Stomach smooth muscle (tissue), 2 donors: ENCODE measurements around the gene TMEM106C.

Experiments used
- H3K27ac ChIP-seq: one replicate; pipeline ENCODE4 v1.7.0; 2013; ENCODE audit warnings: mild to moderate bottlenecking, low read length, inconsistent platforms
- H3K27me3 ChIP-seq, 2 donors: one replicate each; pipeline ENCODE4 v1.7.0; 2013; ENCODE audit warnings: low read length in 2 of 2; ENCODE audit not compliant: insufficient read depth in 2 of 2, control insufficient read depth in 1 of 2
- H3K36me3 ChIP-seq, 2 donors: one replicate each; pipeline ENCODE4 v1.7.0; 2013; ENCODE audit warnings: low read length in 2 of 2; ENCODE audit not compliant: control insufficient read depth in 2 of 2, insufficient read depth in 2 of 2
- H3K4me1 ChIP-seq: one replicate; pipeline ENCODE4 v1.7.0; 2013; ENCODE audit warnings: low read length; ENCODE audit not compliant: control insufficient read depth, insufficient read depth
- H3K4me3 ChIP-seq, 2 donors: one replicate each; pipeline ENCODE4 v1.7.0; 2013; ENCODE audit warnings: low read length in 2 of 2
- H3K9ac ChIP-seq, 2 donors: one replicate each; pipeline ENCODE4 v1.7.0; 2013; ENCODE audit warnings: low read length in 2 of 2, mild to moderate bottlenecking in 1 of 2
- H3K9me3 ChIP-seq, 2 donors: one replicate each; pipeline ENCODE4 v1.7.0; 2013; ENCODE audit warnings: low read length in 2 of 2; ENCODE audit not compliant: control insufficient read depth in 2 of 2
- donor health status: healthy.
- donor health status: Pancreatic carcinoma.

Gene TMEM106C

GRCh38 chr12:47980197-47980596 lies 16.8 kb downstream of the TMEM106C start:
- peaks cover 0 to 2% of the 10 kb centered on the region in 2 donors for H3K27me3 ChIP-seq
- no peaks in the 10 kb centered on the region for H3K4me1 ChIP-seq
- H3K36me3 ChIP-seq, result no peaks in the 10 kb centered on the region

GRCh38 chr12:47980779-47981495 lies 17.5 kb downstream of the TMEM106C start:
- no peaks in the 10 kb centered on the region for H3K9me3 ChIP-seq
- H3K9ac ChIP-seq, result no peak overlapping the region
- no peak overlapping the region for H3K27ac ChIP-seq

More at GRCh38 chr12:47980197-47980596, 16.8 kb downstream of the TMEM106C start:
- no peaks in the 10 kb centered on the region for H3K9me3 ChIP-seq
- no peak overlapping the region for H3K9ac ChIP-seq
- H3K27ac ChIP-seq, result no peak overlapping the region
- no peak overlapping the region for H3K4me3 ChIP-seq

GRCh38 chr12:47981496-47982260 lies 18.3 kb downstream of the TMEM106C start:
- Histone ChIP-seq H3K9me3 (no peaks in the 10 kb centered on the region), H3K36me3 (no peaks in the 10 kb centered on the region), H3K9ac (no peak overlapping the region), H3K27ac (no peak overlapping the region), H3K4me3 (no peak overlapping the region), H3K4me1 (no peaks in the 10 kb centered on the region), H3K27me3 (peaks cover 0 to 2% of the 10 kb centered on the region in 2 donors)

More at GRCh38 chr12:47980779-47981495, 17.5 kb downstream of the TMEM106C start:
- no peaks in the 10 kb centered on the region for H3K36me3 ChIP-seq
- H3K27me3 ChIP-seq, result peaks cover 0 to 2% of the 10 kb centered on the region in 2 donors
- H3K4me3 ChIP-seq, result no peak overlapping the region
- no peaks in the 10 kb centered on the region for H3K4me1 ChIP-seq

- no peak overlapping the region for H3K4me3 ChIP-seq
- H3K4me1 ChIP-seq, result no peaks in the 10 kb centered on the region
- H3K9me3 ChIP-seq, result no peaks in the 10 kb centered on the region
- no peak overlapping the region for H3K9ac ChIP-seq
- peaks cover 0 to 2% of the 10 kb centered on the region in 2 donors for H3K27me3 ChIP-seq
- H3K27ac ChIP-seq, result no peak overlapping the region
- H3K36me3 ChIP-seq, result no peaks in the 10 kb centered on the region
Measured at GRCh38 chr12:47982311-47982710, 18.9 kb downstream of the TMEM106C start.

GRCh38 chr12:47982770-47983169 lies 19.4 kb downstream of the TMEM106C start:
- Histone ChIP-seq H3K4me3 (no peak overlapping the region), H3K27me3 (peaks cover 0 to 2% of the 10 kb centered on the region in 2 donors), H3K9me3 (no peaks in the 10 kb centered on the region), H3K36me3 (no peaks in the 10 kb centered on the region), H3K9ac (no peak overlapping the region), H3K27ac (no peak overlapping the region), H3K4me1 (no peaks in the 10 kb centered on the region)

GRCh38 chr12:47983541-47984115 lies 20.2 kb downstream of the TMEM106C start:
- Histone ChIP-seq H3K9me3 (no peaks in the 10 kb centered on the region), H3K4me1 (peaks cover 3% of the 10 kb centered on the region), H3K4me3 (no peak overlapping the region), H3K36me3 (no peaks in the 10 kb centered on the region), H3K27me3 (peaks cover 0 to 2% of the 10 kb centered on the region in 2 donors), H3K27ac (no peak overlapping the region), H3K9ac (no peak overlapping the region)

- Histone ChIP-seq H3K27me3 (peaks cover 0 to 2% of the 10 kb centered on the region in 2 donors), H3K36me3 (no peaks in the 10 kb centered on the region), H3K9ac (no peak overlapping the region), H3K9me3 (no peaks in the 10 kb centered on the region), H3K4me1 (peaks cover 4% of the 10 kb centered on the region), H3K4me3 (no peak overlapping the region), H3K27ac (no peak overlapping the region)
Measured at GRCh38 chr12:47984331-47984801, 21.0 kb downstream of the TMEM106C start.

- no peaks in the 10 kb centered on the region for H3K36me3 ChIP-seq
- no peak overlapping the region for H3K27ac ChIP-seq
- peaks cover 4% of the 10 kb centered on the region for H3K4me1 ChIP-seq
- peaks cover 0 to 2% of the 10 kb centered on the region in 2 donors for H3K27me3 ChIP-seq
- no peak overlapping the region for H3K4me3 ChIP-seq
- H3K9ac ChIP-seq, result no peak overlapping the region
- H3K9me3 ChIP-seq, result no peaks in the 10 kb centered on the region
Measured at GRCh38 chr12:47985596-47986290, 22.3 kb downstream of the TMEM106C start.

GRCh38 chr12:47986291-47986660 lies 22.9 kb downstream of the TMEM106C start:
- Histone ChIP-seq H3K27ac (no peak overlapping the region), H3K36me3 (no peaks in the 10 kb centered on the region), H3K4me3 (no peak overlapping the region), H3K9ac (no peak overlapping the region), H3K27me3 (peaks cover 0 to 2% of the 10 kb centered on the region in 2 donors), H3K9me3 (no peaks in the 10 kb centered on the region), H3K4me1 (peaks cover 4% of the 10 kb centered on the region)

- peaks cover 0 to 2% of the 10 kb centered on the region in 2 donors for H3K27me3 ChIP-seq
- no peaks in the 10 kb centered on the region for H3K36me3 ChIP-seq
- H3K9ac ChIP-seq, result no peak overlapping the region
- H3K9me3 ChIP-seq, result no peaks in the 10 kb centered on the region
- no peak overlapping the region for H3K4me3 ChIP-seq
- no peak overlapping the region for H3K27ac ChIP-seq
- H3K4me1 ChIP-seq, result peaks cover 4% of the 10 kb centered on the region
Measured at GRCh38 chr12:47986832-47987231, 23.4 kb downstream of the TMEM106C start.
